Common myeloid progenitor, CD34-positive (primary cell): ENCODE measurements around the gene ARMC5.
"Not testable (repeated sequence)": the region's sequence is repeated elsewhere in the genome, so short reads cannot be mapped to it uniquely, and the experiment has no call there.

Source experiments
- CTCF ChIA-PET: fragments of 350-600 bp; sonication (Branson Sonifier 250); formaldehyde crosslinking; loops from one replicate; lab custom pipeline; 2021; ENCODE audit warnings: antibody characterized with exemption; lab: Charles Lee
- POLR2A ChIA-PET: fragments of 350-600 bp; sonication (Branson Sonifier 250); formaldehyde crosslinking; loops from one replicate; lab custom pipeline; 2021; ENCODE audit warnings: antibody characterized with exemption; lab: Charles Lee
- DNase-seq, 3 donors: peaks; one replicate each; pipeline versions ENCODE4 v3.0.0 to v3.0.0-alpha.2; 2013
- H3K27ac ChIP-seq, 2 experiments: 1 replicate in 1 of 2; 2 replicates in 1 of 2; pipeline ENCODE4 v1.7.0; 2013; ENCODE audit warnings: inconsistent platforms in 2 of 2, low read length in 2 of 2, mild to moderate bottlenecking in 2 of 2, low read depth in 1 of 2, moderate library complexity in 1 of 2; ENCODE audit not compliant: severe bottlenecking in 2 of 2, insufficient read depth in 1 of 2, poor library complexity in 1 of 2
- H3K27me3 ChIP-seq, 5 experiments: replicated peaks in 2 of 5; 1 replicate in 3 of 5; 2 replicates in 2 of 5; pipeline versions ENCODE4 v1.6.1 to v1.7.0; 2013; ENCODE audit warnings: low read length in 4 of 5, mild to moderate bottlenecking in 2 of 5, moderate library complexity in 2 of 5, inconsistent platforms in 1 of 5; ENCODE audit not compliant: insufficient read depth in 5 of 5, control insufficient read depth in 4 of 5
- H3K36me3 ChIP-seq, 4 experiments: 1 replicate in 2 of 4; 2 replicates in 2 of 4; pipeline versions ENCODE4 v1.6.1 to v1.7.0; 2013; ENCODE audit warnings: low read length in 3 of 4, control low read depth in 1 of 4, mild to moderate bottlenecking in 1 of 4; ENCODE audit not compliant: control insufficient read depth in 4 of 4, insufficient read depth in 4 of 4
- H3K4me1 ChIP-seq, 4 experiments: 1 replicate in 3 of 4; 2 replicates in 1 of 4; pipeline versions ENCODE4 v1.6.1 to v1.7.1; 2013; ENCODE audit warnings: low read length in 3 of 4, mild to moderate bottlenecking in 3 of 4, control low read depth in 1 of 4, inconsistent platforms in 1 of 4, moderate library complexity in 1 of 4; ENCODE audit not compliant: control insufficient read depth in 4 of 4, insufficient read depth in 4 of 4; ENCODE audit errors: control extremely low read depth in 1 of 4
- H3K4me3 ChIP-seq, 7 experiments: 1 replicate in 4 of 7; 2 replicates in 3 of 7; pipeline versions ENCODE4 v1.5.1 to v1.7.0; 2013; ENCODE audit warnings: mild to moderate bottlenecking in 7 of 7, low read length in 6 of 7, moderate library complexity in 6 of 7, inconsistent platforms in 2 of 7, low read depth in 2 of 7, control low read depth in 1 of 7; ENCODE audit not compliant: insufficient read depth in 4 of 7, control insufficient read depth in 1 of 7; ENCODE audit errors: extremely low read depth in 1 of 7
- H3K9me3 ChIP-seq, 5 experiments: 1 replicate in 4 of 5; 2 replicates in 1 of 5; pipeline versions ENCODE4 v1.6.1 to v1.7.1; 2013; ENCODE audit warnings: low read length in 4 of 5, mild to moderate bottlenecking in 2 of 5, inconsistent platforms in 1 of 5, low read depth in 1 of 5, moderate library complexity in 1 of 5; ENCODE audit not compliant: control insufficient read depth in 4 of 5, insufficient read depth in 2 of 5; ENCODE audit errors: control extremely low read depth in 1 of 5
- WGBS: methylation state at CpG from one replicate; pipeline ENCODE4 v1.1.5; 2013; ENCODE audit not compliant: insufficient coverage; 5-methylcytosine and 5-hydroxymethylcytosine counted together

The ARMC5 gene

DNA sequence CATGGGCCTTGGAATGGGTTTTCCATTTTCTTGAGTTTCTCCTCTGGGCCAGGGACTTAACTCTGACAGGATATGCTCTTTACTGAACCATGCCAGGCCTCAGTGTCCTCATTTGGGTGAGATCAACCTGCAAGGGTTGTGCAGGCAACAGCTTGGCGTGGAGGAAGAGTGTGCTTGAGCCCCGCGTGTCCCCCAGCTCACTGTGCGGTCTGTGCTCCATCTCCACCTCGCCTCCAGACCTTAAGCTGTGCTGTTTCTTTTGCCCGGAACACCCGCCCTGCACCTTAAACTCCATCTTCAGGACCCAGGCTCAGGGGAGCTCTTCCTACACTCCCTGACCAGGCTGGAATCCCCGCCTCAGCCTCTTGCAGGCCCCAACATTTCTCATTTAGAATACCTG lies 39.2 kb downstream of the ARMC5 start:
- WGBS, result 98% methylated on average over 6 of the region's 8 CpGs
- no peaks in the 10 kb centered on the region for H3K9me3 ChIP-seq
- ChIA-PET POLR2A (no interaction called here), CTCF (interaction anchor here (1.4 to 1.7 kb wide), 2 partner anchors 9 to 43 kb away, joined by 4 to 6 read pairs; no protein-coding TSS in a partner anchor)
- no peak for DNase-seq
- H3K4me1 ChIP-seq, result peaks cover 0 to 3% (median 2%) of the 10 kb centered on the region in 4 experiments
- peaks cover 3 to 69% (median 48%) of the 10 kb centered on the region in 4 experiments for H3K36me3 ChIP-seq
- H3K4me3 ChIP-seq, result no peak overlapping the region
- no peak overlapping the region for H3K27ac ChIP-seq
- H3K27me3 ChIP-seq, result no peaks in the 10 kb centered on the region

DNA sequence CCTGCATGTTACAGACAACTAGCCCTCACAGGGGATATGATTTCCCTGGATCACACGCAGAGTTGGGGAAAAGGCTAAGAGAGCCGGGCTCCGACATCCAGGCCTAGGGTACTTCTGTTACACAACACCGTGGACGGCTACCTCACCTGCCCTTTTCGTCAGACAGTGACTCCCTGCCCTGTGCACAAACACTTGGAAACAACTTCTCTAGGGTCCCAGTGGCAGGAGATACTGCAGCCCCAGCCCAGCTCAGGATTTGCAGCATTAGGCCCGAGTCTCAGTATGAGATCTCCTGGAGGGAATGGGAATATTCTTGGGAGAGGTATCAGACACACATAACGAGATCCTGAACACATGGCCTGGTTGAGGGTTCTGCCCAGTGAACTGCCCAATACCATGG lies 40.6 kb downstream of the ARMC5 start:
- Histone ChIP-seq H3K27ac (no peak overlapping the region), H3K27me3 (no peaks in the 10 kb centered on the region), H3K36me3 (peaks cover 2 to 61% (median 41%) of the 10 kb centered on the region in 4 experiments), H3K4me1 (peaks cover 8 to 17% (median 14%) of the 10 kb centered on the region in 4 experiments), H3K4me3 (no peak overlapping the region), H3K9me3 (no peaks in the 10 kb centered on the region)
- 100% methylated on average over 8 of the region's 8 CpGs for WGBS
- CTCF ChIA-PET, result interaction anchor here (1.0 to 1.2 kb wide), 3 partner anchors 10 to 58 kb away, joined by 3 read pairs; no protein-coding TSS in a partner anchor
- no peak for DNase-seq
- POLR2A ChIA-PET, result no interaction called here

DNA sequence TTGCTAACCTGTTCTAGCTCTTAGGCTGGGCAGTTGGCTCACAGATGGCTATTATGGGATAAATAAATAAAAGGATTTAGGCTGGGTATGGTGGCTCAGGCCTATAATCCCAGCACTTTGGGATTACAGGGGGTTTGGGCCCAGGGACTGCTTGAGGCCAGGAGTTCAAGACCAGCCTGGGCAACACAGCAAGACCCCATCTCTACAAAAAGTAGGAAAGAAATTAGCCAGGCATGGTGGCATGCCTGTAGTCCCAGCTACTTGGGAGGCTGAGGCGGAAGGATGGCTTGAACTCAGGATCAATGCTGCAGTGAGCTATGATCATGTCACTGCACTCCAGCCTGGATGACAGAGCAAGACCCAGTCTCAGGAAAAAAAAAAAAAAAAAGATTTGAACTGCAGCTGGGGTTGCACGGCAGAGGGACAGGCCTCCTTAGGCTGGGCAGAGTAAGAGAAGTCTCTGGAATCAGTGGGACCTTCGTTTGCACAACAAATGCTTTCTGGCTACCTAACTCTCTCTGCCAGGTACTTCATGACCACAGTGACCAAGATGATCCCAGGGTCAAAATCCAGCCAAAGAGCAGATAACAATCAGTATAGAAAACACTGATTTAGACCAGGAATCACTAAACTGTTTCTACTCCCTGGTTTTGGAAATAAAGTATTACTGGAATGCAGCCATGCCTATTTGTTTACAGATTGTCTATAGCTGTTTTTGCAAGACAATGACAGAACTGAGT lies 42.1 kb downstream of the ARMC5 start:
- peaks cover 17 to 31% (median 28%) of the 10 kb centered on the region in 4 experiments for H3K4me1 ChIP-seq
- CTCF ChIA-PET, result interaction anchor here (1.3 to 1.6 kb wide), 2 partner anchors 9 to 14 kb away, joined by 3 to 5 read pairs; no protein-coding TSS in a partner anchor
- H3K27ac ChIP-seq, result no peak overlapping the region
- peaks cover 2 to 47% (median 30%) of the 10 kb centered on the region in 4 experiments for H3K36me3 ChIP-seq
- POLR2A ChIA-PET, result interaction anchor here (0.6 kb wide), 2 partner anchors 8 to 321 kb away, joined by 4 read pairs; no protein-coding TSS in a partner anchor
- DNase-seq, result no peak
- no peak overlapping the region for H3K4me3 ChIP-seq
- WGBS, result 97% methylated on average over 3 of the region's 3 CpGs
- H3K27me3 ChIP-seq, result no peaks in the 10 kb centered on the region
- no peaks in the 10 kb centered on the region for H3K9me3 ChIP-seq

DNA sequence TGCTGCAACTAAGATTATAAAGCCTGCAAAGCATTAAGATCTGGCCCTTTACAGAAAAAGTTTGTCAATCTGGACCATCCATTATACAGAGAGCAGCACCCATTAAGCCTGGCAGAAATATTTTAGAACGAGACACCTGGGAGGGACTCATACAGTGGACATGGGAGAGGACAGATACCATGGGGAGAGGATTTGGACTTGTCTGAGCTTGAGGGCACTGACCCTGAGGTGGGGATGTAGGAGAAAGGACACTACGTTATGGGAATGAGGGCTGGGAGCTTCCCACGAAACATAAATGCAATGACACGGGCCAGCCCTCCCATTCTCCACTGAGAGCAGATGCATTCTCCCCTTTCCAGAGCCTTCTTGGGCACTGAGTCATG lies 42.7 kb downstream of the ARMC5 start:
- CTCF ChIA-PET, result interaction anchor here (1.3 to 1.6 kb wide), 2 partner anchors 9 to 14 kb away, joined by 3 to 5 read pairs; no protein-coding TSS in a partner anchor
- Histone ChIP-seq H3K4me3 (no peak overlapping the region), H3K9me3 (no peaks in the 10 kb centered on the region), H3K4me1 (peaks cover 19 to 36% (median 33%) of the 10 kb centered on the region in 4 experiments), H3K36me3 (peaks cover 2 to 41% (median 26%) of the 10 kb centered on the region in 4 experiments), H3K27ac (no peak overlapping the region), H3K27me3 (no peaks in the 10 kb centered on the region)
- 96% methylated on average over 3 of the region's 4 CpGs for WGBS
- POLR2A ChIA-PET, result interaction anchor here (0.6 kb wide), 1 partner anchor 321 kb away, joined by 4 read pairs; no protein-coding TSS in a partner anchor
- DNase-seq, result no peak

DNA sequence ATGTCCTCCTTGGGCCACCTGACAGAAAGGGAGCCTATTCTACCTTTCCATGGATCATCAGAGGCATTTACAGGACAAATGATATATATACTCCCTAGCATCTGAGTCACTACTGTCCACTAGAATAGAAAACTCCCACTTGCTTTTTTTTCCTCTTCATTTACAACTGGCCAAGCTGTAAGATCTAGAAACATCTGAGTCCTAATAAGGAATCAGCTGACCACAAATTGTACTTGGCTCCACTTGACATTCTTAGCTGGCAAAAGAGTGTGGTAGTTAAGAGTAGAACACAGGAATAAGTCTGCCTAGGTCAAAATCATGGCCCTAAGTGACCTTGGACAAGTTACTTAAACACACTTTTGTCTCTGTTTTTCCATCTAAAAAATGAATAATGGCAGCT lies 43.7 kb downstream of the ARMC5 start:
- CTCF ChIA-PET, result interaction anchor here (0.9 to 1.6 kb wide), 4 partner anchors 8 to 196 kb away, joined by 3 to 5 read pairs (median 4); no protein-coding TSS in a partner anchor
- H3K27ac ChIP-seq, result no peak overlapping the region
- no peak overlapping the region for H3K4me3 ChIP-seq
- peaks cover 2 to 32% (median 20%) of the 10 kb centered on the region in 4 experiments for H3K36me3 ChIP-seq
- no peak for DNase-seq
- POLR2A ChIA-PET, result interaction anchor here (0.6 kb wide), 1 partner anchor 52 kb away, joined by 3 read pairs; no protein-coding TSS in a partner anchor
- peaks cover 23 to 43% (median 42%) of the 10 kb centered on the region in 4 experiments for H3K4me1 ChIP-seq
- H3K9me3 ChIP-seq, result no peaks in the 10 kb centered on the region
- no peaks in the 10 kb centered on the region for H3K27me3 ChIP-seq

DNA sequence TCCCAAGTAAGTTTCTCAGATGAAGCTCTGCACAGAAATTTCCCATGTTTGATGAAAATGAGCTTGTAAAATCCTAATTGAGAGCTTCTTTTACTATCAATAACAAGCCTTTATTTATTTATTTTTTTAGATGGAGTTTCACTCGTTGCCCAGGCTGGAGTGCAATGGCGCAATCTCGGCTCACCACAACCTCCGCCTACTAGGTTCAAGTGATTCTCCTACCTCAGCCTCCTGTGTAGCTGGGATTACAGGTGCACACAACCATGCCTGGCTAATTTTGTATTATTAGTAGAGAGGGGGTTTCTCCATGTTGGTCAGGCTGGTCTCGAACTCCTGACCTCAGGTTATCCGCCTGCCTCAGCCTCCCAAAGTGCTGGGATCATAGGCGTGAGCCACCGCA lies 44.3 kb downstream of the ARMC5 start:
- CTCF ChIA-PET, result interaction anchor here (0.9 to 1.6 kb wide), 4 partner anchors 9 to 195 kb away, joined by 3 to 5 read pairs (median 4); no protein-coding TSS in a partner anchor
- H3K4me3 ChIP-seq, DNase-seq, H3K27ac ChIP-seq, H3K27me3 ChIP-seq, H3K9me3 ChIP-seq, POLR2A ChIA-PET: not testable (repeated sequence)
- H3K36me3 ChIP-seq, result peaks cover 2 to 26% (median 14%) of the 10 kb centered on the region in 4 experiments
- WGBS, result 92% methylated on average over 6 of the region's 8 CpGs
- H3K4me1 ChIP-seq, result peaks cover 24 to 45% (median 43%) of the 10 kb centered on the region in 4 experiments
